SK-N-SH (cell line): Measurements from ENCODE around the gene SCAF1.

Experiments used
- EP300 ChIP-seq, 2 experiments: IDR thresholded peaks; 2 replicates each; pipeline versions ENCODE4 v1.4.0 to v1.6.1; 2012; ENCODE audit warnings: borderline replicate concordance in 1 of 2, low read depth in 1 of 2, low read length in 1 of 2
- EZH2phosphoT487 ChIP-seq: fragments of 200-600 bp; sonication (generic); IDR thresholded peaks from 2 replicates; pipeline ENCODE4 v1.6.1; 2017; ENCODE audit warnings: low read depth, mixed run types, mild to moderate bottlenecking, antibody characterized with exemption, moderate library complexity, borderline replicate concordance
- MEF2A ChIP-seq: IDR thresholded peaks from 2 replicates; pipeline ENCODE4 v1.4.0; 2012; ENCODE audit warnings: low read depth, borderline replicate concordance
- RXRA ChIP-seq: IDR thresholded peaks from 2 replicates; pipeline ENCODE4 v1.4.0; 2012; ENCODE audit warnings: low read depth, mild to moderate bottlenecking, borderline replicate concordance
- SMC3 ChIP-seq: IDR thresholded peaks from 2 replicates; pipeline ENCODE4 v1.6.1; 2012; ENCODE audit warnings: low read depth, low read length, improper control_type of control experiment
- TAF1 ChIP-seq: IDR thresholded peaks from 2 replicates; pipeline ENCODE4 v1.6.1; 2012; ENCODE audit warnings: low read depth, mild to moderate bottlenecking, low read length, moderate library complexity, borderline replicate concordance
- TCF12 ChIP-seq: IDR thresholded peaks from 2 replicates; pipeline ENCODE4 v1.4.0; 2012
- TF ChIP-seq, protein P1 (sequence below): fragments of 150-350 bp; IDR thresholded peaks from 2 replicates; pipeline ENCODE4 v1.6.1; 2016; ENCODE audit warnings: mild to moderate bottlenecking, low read depth, low read length
- TF ChIP-seq, protein P2 (sequence below): IDR thresholded peaks from 2 replicates; pipeline ENCODE4 v1.4.0; 2012; ENCODE audit warnings: low read depth
- TF ChIP-seq, protein P3 (sequence below): fragments of 200-600 bp; sonication (generic); IDR thresholded peaks from 2 replicates; pipeline ENCODE4 v1.6.1; 2017; ENCODE audit warnings: antibody characterized with exemption, mild to moderate bottlenecking, moderate library complexity

DNA sequence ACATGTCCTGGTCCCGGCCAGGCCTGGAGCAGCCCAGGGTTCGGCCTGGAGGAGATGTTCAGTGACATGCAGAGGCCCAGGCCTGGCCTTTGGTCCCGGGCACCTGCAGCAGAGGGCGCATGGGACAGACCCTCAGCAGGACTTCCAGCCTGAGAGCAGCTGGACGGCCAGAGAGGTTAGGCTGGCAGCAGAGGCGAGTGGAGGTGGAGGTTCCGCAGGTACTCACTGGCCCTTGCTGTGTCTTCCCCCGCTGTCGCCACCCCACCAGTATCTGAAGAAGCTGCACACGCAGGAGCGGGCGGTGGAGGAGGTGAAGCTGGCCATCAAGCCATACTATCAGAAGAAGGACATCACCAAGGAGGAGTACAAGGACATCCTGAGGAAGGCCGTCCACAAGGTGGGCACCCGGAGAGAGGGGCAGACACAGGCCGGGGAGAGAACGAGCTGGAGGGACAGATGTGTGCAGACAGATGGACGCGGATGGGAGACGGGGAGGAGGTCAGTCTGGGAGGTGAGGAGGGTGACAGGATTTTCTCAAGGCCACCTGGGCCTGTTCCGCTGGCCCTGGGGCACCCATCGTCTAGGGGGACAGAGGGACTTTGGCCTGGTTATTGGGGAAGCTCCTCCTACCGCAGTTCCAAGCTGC lies 15.6 kb downstream of the SCAF1 start:
- no peak for TF ChIP-seq TAF1
- TF ChIP-seq, protein P1, sequence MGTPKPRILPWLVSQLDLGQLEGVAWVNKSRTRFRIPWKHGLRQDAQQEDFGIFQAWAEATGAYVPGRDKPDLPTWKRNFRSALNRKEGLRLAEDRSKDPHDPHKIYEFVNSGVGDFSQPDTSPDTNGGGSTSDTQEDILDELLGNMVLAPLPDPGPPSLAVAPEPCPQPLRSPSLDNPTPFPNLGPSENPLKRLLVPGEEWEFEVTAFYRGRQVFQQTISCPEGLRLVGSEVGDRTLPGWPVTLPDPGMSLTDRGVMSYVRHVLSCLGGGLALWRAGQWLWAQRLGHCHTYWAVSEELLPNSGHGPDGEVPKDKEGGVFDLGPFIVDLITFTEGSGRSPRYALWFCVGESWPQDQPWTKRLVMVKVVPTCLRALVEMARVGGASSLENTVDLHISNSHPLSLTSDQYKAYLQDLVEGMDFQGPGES, result no peak
- TF ChIP-seq, protein P2, sequence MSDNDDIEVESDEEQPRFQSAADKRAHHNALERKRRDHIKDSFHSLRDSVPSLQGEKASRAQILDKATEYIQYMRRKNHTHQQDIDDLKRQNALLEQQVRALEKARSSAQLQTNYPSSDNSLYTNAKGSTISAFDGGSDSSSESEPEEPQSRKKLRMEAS, result no peak
- TF ChIP-seq, protein P3, sequence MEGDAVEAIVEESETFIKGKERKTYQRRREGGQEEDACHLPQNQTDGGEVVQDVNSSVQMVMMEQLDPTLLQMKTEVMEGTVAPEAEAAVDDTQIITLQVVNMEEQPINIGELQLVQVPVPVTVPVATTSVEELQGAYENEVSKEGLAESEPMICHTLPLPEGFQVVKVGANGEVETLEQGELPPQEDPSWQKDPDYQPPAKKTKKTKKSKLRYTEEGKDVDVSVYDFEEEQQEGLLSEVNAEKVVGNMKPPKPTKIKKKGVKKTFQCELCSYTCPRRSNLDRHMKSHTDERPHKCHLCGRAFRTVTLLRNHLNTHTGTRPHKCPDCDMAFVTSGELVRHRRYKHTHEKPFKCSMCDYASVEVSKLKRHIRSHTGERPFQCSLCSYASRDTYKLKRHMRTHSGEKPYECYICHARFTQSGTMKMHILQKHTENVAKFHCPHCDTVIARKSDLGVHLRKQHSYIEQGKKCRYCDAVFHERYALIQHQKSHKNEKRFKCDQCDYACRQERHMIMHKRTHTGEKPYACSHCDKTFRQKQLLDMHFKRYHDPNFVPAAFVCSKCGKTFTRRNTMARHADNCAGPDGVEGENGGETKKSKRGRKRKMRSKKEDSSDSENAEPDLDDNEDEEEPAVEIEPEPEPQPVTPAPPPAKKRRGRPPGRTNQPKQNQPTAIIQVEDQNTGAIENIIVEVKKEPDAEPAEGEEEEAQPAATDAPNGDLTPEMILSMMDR, result no peak
- no peak for TF ChIP-seq TCF12
- no peak for TF ChIP-seq RXRA
- no peak for TF ChIP-seq SMC3
- no peak for TF ChIP-seq EP300 (IDR thresholded peaks at IDR 0.05; ENCODE audit: borderline replicate concordance in 1 of 2, low read depth in 1 of 2, low read length in 1 of 2)
- TF ChIP-seq EZH2phosphoT487, result no peak
- TF ChIP-seq MEF2A, result no peak
